ENCODE measurements around the gene ASAP3. TPM values are rescaled to one million over a fixed set of nuclear protein-coding genes. Genes with fewer than 3 reads are reported as not detected.

ASAP3 gene
- total and polyA plus RNA-seq, 9 of the 15 experiments (the other 6 are each of a cell fraction or from before 2014, with no cell fraction given), result 1.7 to 31.2 (median 17.4) TPM

GRCh38 chr1:23525558-23526250 lies 41.7 kb upstream of the ASAP3 start (continued):
- TF ChIP-seq ZNF232 (CRISPR knock-in tag; IDR thresholded peaks at IDR 0.05) (no peak), ZBTB1 (CRISPR knock-in tag; IDR thresholded peaks at IDR 0.05; ENCODE audit: borderline replicate concordance, low read depth) (no peak), UBTF (IDR thresholded peaks at IDR 0.05; ENCODE audit: borderline replicate concordance in 1 of 2, low read depth in 2 of 2, low read length in 2 of 2) (no peak), CHD1 (IDR thresholded peaks at IDR 0.05; ENCODE audit: low read length) (no peak), ZNF3 (CRISPR knock-in tag; IDR thresholded peaks at IDR 0.05) (no peak), ZNF699 (CRISPR knock-in tag; IDR thresholded peaks at IDR 0.05; ENCODE audit: insufficient replicate concordance) (no peak), FIP1L1 (IDR thresholded peaks at IDR 0.05; ENCODE audit: low read depth, low read length, poor library complexity, severe bottlenecking) (no peak), MEIS2 (IDR thresholded peaks at IDR 0.05; ENCODE audit: partially characterized antibody) (peak; percentile 77), DEAF1 (CRISPR knock-in tag; IDR thresholded peaks at IDR 0.05) (no peak), RBM17 (IDR thresholded peaks at IDR 0.05; ENCODE audit: borderline replicate concordance, low read depth, low read length) (no peak), SETDB1 (IDR thresholded peaks at IDR 0.05; ENCODE audit: low read length) (no peak), ZFP36 (IDR thresholded peaks at IDR 0.05; ENCODE audit: low read depth, low read length, partially characterized antibody) (peak; percentile 97), PHB2 (IDR thresholded peaks at IDR 0.05; ENCODE audit: low read depth) (no peak), ILF3 (IDR thresholded peaks at IDR 0.05; ENCODE audit: borderline replicate concordance) (no peak), E2F8 (IDR thresholded peaks at IDR 0.05; ENCODE audit: low read depth, partially characterized antibody) (no peak), DACH1 (IDR thresholded peaks at IDR 0.05; ENCODE audit: partially characterized antibody) (peak; percentile 42), U2AF2 (optimal IDR thresholded peaks at IDR 0.05; ENCODE audit: low read depth, low read length) (no peak), STAG1 (CRISPR knock-in tag; IDR thresholded peaks at IDR 0.05; ENCODE audit: borderline replicate concordance) (no peak), TFE3 (CRISPR knock-in tag; IDR thresholded peaks at IDR 0.05) (no peak), SMARCA5 (IDR thresholded peaks at IDR 0.05) (peak; percentile 24; the same call in 1 of the 2 replicates)
